ENCODE measurements around the gene TUBB1.

GRCh38 chr20:59071216-59071615, 52.0 kb downstream of the TUBB1 start:
- no peak for TF ChIP-seq CTCF (IDR thresholded peaks at IDR 0.05; ENCODE audit: low read depth, low read length)
- TF ChIP-seq EZH2phosphoT487 (IDR thresholded peaks at IDR 0.05; ENCODE audit: low read depth): no peak
